LNCaP clone FGC (cell line): ENCODE measurements around the gene MATN3.

Experiments used
- DNase-seq: peaks from one replicate; pipeline ENCODE4 v3.0.0-alpha.2; 2011; ENCODE audit warnings: low read depth
- H3K4me3 ChIP-seq: 2 replicates; pipeline ENCODE4 v1.5.1; 2011; ENCODE audit warnings: mild to moderate bottlenecking, low read depth, low read length, control low read depth
- CTCF ChIP-seq: IDR thresholded peaks from 2 replicates; pipeline ENCODE4 v1.5.1; 2012; ENCODE audit warnings: mild to moderate bottlenecking; ENCODE audit not compliant: control insufficient read depth, insufficient read depth; ENCODE audit errors: extremely low read depth

MATN3 gene

GRCh38 chr2:20016346-20016745 lies 3.9 kb upstream of the MATN3 start:
- TF ChIP-seq CTCF: no peak
- no peak for DNase-seq
- no peak overlapping the region for H3K4me3 ChIP-seq

DNA sequence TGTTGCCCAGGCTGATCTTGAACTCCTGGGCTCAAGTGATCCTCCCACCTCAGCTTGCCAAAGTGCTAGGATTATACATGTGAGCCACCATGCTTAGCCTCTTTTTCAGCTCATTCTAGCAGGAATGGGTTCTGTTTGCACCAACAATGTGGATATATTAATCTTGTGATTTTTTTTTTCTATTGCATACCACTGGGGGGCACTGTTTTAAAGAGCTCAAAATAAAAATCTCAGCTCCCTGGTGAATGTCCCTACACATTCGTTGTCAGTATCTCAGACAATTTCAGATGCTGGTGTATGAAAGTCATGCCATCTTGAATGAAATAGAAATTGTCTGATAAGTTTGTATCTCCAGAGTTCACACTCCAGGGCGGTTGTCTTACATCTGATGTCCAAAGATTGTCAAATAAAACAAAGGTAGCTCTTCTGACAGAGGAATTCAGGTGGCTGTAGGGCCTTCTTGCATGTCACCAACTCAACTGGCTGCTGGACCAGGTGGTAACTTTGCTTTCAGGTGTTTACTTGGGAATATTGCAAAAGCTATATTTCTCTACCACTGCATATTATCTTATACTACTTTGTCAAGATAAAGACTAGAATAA lies 3.1 kb upstream of the MATN3 start:
- DNase-seq: no peak
- peak; percentile 34 for TF ChIP-seq CTCF
- H3K4me3 ChIP-seq: no peak overlapping the region

- no peak overlapping the region; the same call in 1 of the 2 replicates for H3K4me3 ChIP-seq
- TF ChIP-seq CTCF: no peak
- no peak for DNase-seq
Observed at GRCh38 chr2:20013126-20013849, 820 bp upstream of the MATN3 start.

- DNase-seq: no peak
- peak overlapping the region; percentile 32; the same call in 1 of the 2 replicates for H3K4me3 ChIP-seq
- TF ChIP-seq CTCF: no peak
Observed at GRCh38 chr2:20012032-20012281, 511 bp downstream of the MATN3 start.

- no peak for DNase-seq
- H3K4me3 ChIP-seq: no peak overlapping the region
- TF ChIP-seq CTCF: no peak
Observed at GRCh38 chr2:20011276-20012031, 1.0 kb downstream of the MATN3 start.

- H3K4me3 ChIP-seq: no peak overlapping the region
- TF ChIP-seq CTCF: no peak
- DNase-seq: peak; percentile 40
Observed at GRCh38 chr2:20008703-20009102, 3.8 kb downstream of the MATN3 start.
